HG03175 (cell line): ENCODE measurements around the gene STRA8.

Experiments used
- ATAC-seq: cut with Tn5 transposase; IDR thresholded peaks from one replicate; pipeline ENCODE4 v1.9.1; 2021; ENCODE audit warnings: mild to moderate bottlenecking, moderate library complexity; ENCODE audit not compliant: unreplicated experiment

STRA8 gene, protein sequence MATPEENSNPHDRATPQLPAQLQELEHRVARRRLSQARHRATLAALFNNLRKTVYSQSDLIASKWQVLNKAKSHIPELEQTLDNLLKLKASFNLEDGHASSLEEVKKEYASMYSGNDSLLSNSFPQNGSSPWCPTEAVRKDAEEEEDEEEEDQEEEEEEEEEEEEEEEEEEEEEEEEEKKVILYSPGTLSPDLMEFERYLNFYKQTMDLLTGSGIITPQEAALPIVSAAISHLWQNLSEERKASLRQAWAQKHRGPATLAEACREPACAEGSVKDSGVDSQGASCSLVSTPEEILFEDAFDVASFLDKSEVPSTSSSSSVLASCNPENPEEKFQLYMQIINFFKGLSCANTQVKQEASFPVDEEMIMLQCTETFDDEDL

DNA sequence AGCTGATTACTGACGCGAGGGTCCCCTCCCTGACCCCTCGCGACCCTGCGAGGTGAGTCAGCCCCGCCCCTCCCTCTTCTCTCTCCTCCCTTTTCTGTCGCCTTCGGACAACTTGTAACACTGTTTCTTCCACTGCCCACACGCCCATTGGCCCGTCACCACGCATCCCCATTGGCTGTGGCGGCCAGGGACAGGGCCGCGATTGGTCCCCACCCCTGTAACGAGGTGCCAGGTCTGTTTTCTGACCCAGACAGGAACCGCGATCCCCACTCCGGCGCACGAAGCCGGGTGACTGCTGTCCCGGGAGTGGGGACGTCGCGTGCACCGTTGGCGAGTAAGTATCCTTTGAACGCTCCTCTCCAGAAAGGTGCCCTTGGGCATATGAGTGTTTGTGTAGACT, at the start of gene STRA8:
Gene STRA8, plus strand, starts transcription at position 269 of the 400 bp plus-strand sequence. CDS start 6,687 bp downstream, outside the sequence.
- no peak for ATAC-seq

DNA sequence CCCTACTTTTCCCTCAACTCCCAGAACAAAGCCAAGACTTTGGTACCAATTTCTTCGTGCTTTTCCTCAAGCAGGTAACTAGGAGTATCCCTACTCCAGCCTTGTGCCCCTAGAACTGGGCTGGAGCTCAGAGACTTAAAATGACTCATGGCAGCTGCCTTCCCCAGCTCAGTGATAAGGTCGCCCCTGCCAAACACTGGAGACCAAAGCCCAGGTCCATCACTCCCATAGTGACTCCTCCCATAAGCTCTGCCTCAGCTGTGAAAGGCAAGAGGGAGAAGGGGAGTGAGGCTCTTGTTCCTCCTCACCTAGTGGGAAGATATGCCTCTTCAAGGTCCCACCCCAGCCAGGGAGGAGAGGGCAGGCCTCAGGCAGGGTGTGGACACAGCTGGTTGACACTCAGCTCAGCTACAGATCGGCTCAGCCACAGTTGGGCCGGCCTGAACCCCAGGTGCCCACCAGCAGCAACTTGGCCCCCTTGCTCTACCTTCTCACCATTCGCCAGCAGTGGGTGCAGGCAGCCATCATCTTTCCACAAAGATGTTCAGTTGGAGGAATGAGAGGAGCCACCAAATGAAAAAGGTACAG, 49.3 kb upstream of the STRA8 start:
- ATAC-seq: no peak

DNA sequence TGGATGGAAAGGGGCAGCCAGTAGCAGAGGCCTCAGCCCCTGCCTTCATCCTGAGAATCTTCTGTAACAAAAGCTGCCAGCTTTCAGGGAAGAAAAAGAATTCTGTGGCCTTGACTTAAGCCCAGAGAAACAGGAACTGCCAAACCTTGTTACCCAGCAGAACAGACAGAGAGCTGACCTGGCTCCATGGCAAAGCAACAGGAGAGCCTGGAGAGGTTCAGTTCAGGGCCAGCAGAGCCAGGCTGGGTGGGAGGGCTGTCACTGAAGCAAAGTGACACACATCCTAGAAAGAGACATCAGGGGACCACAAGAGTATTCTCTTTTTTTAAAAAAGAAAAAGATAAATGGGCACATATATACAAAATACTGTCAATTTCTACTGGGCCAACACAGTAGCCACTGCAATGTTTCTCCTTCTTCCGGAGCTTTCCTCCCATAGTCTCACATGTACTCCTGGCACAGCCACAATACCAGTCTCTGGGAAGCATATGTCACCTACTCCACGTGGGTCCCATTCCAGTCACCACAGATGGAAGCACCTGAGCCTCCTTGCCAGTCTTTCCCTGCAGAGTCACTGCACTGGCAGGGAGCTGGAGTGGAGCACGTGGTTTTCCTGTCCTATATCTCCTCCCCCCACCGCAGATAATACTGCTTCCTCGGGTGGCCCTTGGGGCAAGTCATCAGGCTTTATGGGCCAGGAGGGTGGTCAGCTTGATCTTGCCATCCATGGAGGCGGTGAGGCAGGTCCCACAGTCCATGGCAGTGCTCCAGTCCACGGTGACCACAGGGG, 48.0 kb upstream of the STRA8 start:
- no peak for ATAC-seq

DNA sequence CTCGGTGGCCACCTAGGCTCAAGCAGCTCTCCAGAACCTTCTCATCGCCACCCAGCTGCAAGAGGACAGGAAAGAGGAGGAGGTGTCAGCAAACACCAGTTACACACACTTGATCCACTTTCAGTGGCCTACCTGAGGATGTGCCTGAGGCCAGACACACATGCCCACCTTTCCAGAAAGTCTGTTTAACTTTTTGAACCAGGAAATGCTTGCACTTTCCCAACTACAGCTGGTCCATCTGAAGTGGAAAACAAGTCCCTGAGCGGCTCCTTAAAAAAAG, 47.4 kb upstream of the STRA8 start:
- ATAC-seq: no peak

DNA sequence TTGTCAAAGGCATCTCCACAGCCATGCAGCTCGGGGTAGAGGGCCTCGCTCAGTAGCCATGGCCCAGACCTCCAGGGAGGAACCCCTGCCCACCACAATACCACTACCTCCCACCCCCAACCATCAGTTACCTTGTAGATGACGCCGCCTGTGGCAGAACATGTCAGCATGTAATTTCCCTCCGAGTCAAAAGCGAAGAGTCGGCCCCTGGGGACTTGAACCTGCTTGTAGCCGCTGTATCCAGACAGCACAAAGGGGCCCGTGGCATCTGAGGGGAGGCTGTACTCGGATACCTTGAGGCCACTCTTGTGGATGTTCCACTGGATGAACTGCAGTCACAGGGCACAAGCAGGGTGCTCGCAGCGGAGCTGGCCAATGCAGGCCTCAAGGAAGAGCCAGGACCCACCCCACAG, 46.8 kb upstream of the STRA8 start:
- ATAC-seq: no peak

DNA sequence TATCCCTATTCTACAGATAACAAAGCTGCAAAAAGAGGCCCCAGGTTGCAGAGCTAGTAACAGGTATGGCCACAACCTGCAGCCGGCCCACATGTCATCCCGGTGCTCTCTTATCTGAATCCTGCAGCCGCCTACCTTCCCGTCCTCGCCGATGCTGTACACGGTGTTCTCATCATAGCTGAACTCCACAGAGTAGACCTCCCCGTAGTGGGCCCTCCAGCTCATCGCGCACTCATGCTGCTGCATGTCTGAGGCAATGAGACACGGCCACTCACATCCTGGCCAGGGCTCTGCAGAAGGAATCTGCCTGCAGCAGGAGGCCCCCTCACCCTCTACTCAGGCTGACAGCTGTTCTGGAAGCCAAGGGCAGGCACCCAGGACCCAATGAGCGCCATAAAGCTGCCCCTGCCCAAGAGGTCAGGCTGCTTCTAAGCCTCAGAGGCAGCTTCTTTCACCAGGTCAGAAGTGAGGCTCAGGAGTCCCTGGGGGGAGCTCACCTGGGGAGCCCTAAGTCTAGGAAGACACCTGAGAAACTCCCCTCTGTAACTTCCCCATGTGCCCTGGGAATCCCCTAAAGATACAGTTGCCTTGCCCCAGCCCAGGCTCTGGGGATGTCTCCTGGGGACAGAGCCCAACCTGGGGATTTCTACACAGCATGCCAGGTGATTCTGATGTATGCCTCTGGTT, 45.2 kb upstream of the STRA8 start:
- ATAC-seq: no peak

DNA sequence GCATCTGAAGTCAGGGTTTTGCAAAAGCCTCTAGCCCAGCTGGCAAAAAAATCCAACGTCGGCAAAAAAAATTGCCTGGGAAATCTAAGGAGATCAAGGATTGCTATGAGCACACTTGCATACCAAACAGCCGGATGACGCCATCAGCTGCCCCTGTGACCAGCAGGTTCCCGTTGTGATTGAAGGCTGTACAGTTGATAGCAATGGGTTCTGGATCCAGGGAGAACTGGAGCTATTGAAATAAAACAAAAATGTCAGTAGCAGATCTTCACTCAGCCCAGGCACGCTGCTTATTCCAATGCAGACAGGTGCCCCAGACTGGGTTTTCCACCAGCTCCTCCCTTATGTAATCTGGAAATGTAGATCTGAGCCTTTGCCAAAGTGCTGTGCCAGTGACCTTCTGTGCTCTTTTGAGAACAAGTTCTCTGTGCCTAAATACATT, 44.4 kb upstream of the STRA8 start:
- no peak for ATAC-seq

DNA sequence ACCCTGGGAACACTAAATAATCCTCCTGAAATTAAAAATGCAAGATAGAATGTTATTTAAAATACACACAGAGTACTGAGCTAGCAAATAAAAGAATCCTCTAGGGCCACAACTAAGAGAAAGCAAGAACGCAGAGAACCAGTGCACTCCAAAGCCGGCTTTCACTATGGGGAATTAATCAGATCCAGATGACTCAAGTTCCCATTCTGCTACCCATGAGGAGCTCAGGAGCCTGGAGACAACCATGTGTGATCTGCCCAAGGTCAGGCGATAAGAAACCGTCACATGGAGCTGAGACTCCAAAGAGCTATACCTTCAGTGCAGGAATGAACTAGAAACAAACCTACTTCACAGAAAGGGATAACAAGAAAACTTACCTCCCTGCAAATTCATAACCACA, 43.7 kb upstream of the STRA8 start:
- no peak for ATAC-seq

DNA sequence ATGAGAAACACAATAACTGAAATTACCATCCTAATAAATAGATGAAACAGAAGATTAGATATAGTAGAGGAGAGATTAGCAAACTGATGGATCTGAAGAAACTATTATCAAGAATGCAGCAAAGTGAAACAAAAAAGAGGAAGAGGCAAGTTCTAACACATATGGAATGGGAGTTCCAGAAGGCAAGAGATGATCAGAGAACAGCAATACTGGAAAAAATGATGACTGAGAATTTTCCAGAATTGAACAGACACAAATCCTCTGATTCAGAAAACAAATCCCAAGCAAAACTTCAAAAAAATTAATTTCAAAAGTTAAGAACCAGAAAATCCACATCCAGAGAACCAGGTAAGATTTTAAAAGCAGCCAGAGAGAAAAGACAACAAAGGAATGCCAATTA, 42.9 kb upstream of the STRA8 start:
- ATAC-seq: no peak

DNA sequence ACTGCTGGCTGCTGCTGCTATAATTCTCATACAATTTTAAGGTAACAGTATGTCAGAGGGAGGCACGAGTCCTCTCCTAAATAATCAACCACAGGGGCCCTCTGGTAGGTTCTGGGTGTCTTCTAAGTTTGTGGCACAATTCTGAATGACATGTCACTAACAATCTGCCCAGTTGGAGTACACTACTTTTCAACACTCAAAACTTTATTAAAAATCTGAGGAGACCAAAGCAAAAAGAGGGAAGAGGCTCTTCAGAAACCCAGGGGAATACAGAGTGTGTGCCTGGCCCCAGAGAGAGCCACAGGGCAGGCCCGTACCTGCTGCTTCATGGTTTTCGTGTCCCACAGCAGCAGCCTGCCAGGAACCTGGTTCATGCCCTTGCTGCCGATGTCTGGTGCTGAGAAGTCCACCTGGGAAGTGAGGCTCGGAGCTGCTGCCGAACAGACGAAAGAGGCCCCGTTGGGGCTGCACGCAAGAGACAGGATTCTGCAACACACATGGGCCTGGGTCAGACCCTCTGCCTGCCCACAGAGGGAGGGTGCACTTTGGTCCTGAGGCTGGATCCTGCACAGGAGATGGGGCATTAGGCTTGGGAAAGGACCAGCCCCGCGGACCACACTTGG, 40.6 kb upstream of the STRA8 start:
- ATAC-seq: no peak

DNA sequence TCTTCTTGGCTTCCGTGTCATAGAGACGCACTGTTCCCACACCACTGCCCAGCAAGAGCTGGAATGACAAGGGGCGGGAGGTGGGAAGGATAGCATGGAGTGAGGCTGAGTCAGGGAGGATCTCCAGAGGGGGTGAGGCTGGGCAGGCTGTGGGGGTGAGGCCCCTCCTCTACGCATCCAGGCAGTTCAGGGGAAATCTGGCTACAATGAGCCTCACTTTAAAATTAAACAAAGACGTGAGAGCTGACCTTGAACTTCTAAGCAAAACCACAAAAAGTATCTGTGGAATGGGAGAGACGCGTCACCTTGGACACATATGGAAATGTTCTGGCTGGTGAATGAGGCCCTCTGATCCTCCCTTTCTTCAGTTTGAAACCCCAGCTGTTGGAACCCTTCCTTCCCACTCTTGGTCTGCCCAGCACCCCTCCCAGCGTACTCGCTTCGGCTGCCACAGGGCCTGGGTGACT, 40.0 kb upstream of the STRA8 start:
- ATAC-seq: no peak

DNA sequence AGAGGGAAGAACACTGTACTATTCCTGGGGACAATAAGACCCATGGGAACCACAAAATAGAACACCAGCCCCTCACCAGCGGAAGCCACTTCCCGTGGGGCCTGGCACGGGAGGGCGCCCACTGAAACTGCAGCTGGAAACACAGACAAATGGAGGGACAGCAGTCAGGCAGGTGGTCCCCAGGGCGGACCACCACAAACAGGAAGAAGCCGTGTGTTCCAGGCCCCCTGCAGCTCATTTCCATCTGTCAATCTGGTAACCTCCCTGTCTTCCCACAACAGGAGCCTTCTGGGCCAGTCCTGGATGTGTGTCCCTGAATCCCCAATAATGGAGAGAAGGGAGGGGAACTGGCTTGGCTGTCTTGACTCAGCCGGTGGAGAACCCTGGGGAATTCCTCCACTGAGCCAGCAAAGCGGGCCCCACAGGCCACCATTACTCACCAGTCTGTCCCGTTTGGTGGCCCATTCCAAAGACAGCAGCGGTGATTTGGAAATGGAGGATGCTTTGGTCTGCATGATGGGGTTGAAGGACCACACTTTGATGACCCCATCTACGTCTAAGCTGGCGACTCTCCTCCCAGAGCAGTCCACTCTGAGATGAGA, 39.0 kb upstream of the STRA8 start:
- ATAC-seq: no peak

DNA sequence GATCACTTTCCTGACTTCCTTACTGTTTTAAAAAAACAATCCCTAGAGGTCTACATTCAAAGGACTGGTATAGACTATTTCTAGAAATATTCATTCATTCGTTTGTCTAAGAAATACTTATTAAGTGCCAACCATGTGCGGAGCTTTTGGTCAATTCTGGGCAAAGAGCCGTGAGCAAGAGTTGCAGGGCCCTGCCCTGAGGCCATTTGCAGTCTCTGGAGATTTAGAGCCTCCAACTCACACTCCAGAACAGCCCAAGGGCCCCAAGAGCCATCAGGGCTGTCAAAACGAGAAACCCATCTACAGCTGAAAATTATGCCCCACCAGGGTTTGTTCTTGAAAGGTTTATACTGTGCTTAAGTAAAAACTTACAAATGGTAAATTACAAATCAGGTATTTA, 38.5 kb upstream of the STRA8 start:
- no peak for ATAC-seq

DNA sequence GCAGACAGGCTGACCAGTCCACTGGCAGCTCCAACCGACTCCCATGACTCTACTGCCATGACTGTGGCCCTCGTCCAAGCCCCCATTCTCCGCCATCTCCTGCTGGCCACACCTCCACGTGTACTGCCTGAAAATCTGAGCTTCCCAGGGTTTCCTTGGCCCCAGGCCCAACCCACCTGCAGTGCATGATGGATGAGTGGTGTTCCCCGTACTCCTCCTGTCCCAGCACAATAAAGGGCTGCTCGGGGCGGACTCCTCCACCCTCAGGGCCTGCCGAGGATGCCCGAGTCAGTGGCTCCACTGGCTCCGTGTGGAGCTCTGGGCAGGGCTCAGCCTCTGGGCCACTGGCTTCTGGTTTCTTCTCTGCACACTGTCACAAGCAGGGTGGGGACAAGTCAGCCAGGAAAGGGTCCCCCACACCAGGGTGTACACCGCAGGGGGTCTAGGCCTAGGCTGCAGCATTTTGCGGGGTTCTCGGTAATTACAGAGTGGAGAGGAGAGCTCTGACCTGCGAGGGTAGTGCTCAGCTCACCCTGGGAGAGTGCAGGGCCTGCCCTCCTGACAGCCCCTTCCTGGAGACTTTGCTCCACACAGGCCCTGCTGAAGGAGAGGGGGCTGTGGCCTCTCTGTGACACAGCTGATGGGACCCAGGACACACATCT, 37.5 kb upstream of the STRA8 start:
- no peak for ATAC-seq

DNA sequence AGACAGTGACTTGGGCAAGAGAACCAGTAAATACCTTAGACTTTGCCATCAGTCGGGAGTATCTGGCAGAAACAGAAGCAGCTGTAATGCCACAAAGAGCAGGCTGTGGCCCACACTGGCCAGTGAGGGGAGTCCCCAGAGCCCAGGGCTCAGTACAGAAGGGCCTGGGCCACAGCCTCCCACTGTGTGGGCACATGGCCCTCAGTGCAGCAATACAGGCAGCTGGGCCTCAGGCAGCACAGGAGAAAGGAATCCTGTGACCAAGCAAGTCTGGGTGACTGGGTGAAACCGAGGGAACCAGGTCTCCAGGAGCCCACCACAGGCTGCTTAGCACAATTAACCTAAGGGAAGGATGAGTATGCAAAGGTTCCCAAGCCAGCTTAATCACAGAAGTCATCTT, 36.3 kb upstream of the STRA8 start:
- no peak for ATAC-seq

DNA sequence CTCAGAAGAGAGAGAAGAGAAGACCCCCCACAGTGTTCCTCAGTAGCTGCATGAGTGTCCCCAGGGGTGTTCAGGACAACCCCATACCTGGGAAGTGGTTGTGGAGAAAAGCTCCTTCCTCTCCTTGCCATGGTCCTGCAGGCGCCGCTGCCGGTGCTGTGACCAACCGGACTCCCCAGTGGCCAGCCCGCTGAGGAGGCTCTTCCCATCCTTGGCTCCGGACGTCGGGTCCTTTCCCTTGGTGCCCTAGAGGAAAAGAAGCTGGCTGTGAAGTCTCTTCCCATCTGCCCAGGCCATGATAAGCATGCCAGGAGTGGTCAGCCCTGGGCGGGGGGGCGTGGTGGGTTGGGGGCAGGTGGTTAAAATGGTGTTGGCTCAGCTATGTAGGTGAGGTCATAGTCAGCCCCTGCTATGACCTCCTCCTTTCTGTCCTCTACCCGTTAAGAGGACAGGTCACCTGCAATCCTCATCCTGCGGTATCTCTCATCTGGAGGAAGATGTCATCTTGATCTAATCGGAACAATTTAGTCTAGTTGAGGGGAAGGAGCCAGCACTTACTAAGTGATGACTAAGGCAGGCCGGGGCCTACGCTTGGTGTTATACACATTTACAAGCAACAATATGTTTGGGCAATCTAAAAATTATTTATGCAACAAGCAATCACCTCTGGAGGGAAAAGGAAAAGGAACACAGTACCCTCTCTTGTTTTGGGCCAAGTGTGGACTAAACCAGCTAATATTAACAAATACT, 35.6 kb upstream of the STRA8 start:
- no peak for ATAC-seq

DNA sequence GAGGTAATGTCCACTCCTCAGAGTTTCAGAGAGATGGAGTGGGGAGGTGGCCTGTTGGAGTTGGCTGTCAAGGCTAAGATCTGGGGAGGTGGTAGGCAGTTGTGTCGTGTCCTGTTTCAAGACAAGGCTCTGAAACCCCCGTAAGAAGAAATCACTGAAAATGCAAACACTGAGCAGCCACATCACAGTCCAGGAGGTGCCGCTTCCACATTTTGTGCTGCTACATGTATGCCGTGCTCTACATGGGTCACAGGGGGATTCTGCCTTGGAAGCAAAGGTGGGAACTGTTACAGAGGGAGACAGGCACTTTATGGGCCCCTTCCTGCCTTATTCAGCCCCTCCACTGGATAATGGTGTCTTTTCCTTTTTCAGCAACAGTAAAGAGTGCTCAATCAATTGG, 34.2 kb upstream of the STRA8 start:
- no peak for ATAC-seq

DNA sequence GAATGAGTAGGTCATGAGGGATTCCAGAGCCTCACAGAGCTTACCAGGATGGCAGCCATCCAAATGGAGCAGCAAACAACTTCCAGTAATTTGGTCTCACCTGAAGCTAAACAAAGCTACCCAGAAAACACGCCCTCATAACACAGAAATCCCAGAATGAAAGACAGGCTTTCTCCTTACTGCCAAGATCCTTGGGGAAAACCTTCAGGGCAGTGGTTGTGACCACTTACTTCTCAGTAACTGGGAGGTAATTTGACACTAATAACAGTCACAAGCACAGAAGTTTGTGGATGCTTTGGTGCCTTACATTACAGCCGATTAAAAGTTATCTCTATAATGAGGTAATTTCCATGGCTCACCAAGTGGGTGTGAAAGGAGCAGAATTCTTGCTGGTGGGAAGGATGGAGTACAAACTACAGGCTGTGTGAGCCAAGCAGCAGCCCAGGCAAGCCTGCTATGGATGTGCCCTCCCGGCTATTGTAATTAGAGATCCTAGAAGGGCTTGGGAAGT, 32.8 kb upstream of the STRA8 start:
- ATAC-seq: no peak

DNA sequence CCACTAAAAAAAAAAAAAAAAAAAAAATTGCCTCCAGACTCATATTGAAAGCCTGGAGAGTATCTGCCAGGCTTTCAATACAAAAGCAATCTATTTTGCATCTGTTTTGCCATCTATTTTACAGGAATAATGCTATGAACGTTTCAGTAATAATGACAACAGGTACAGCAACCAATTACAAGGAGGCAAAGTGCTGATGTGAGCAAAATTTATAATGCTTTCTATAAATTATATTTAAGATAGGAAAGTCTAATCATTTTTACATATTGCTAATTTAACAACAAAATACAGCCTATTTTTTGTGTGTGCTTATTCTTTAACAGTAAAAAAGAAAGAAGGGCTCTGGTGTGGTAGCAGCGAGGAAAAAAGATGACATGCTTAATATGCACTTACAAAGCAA, 32.3 kb upstream of the STRA8 start:
- ATAC-seq: no peak
